H1 (cell line): ENCODE data around the gene PDIA5.

Experiments used
- EZH2 ChIP-seq: fragments of 200-600 bp; sonication (generic); IDR thresholded peaks from 2 replicates; pipeline ENCODE4 v1.7.1; 2012; ENCODE audit warnings: low read depth, mild to moderate bottlenecking, moderate library complexity, low read length, inconsistent platforms; ENCODE audit not compliant: severe bottlenecking
- POLR2AphosphoS5 ChIP-seq: IDR thresholded peaks from 2 replicates; pipeline ENCODE4 v1.6.1; 2011; ENCODE audit warnings: low read depth, low read length
- ZNF274 ChIP-seq: IDR thresholded peaks from 2 replicates; pipeline ENCODE4 v1.7.0; 2012; ENCODE audit warnings: low read length, borderline replicate concordance; ENCODE audit errors: extremely low read depth
- TF ChIP-seq, protein P1 (sequence below): fragments of 300-600 bp; sonication (generic); IDR thresholded peaks from 2 replicates; pipeline ENCODE4 v1.7.1; 2012; ENCODE audit warnings: low read length, moderate library complexity, mild to moderate bottlenecking, inconsistent platforms; ENCODE audit not compliant: insufficient replicate concordance

DNA sequence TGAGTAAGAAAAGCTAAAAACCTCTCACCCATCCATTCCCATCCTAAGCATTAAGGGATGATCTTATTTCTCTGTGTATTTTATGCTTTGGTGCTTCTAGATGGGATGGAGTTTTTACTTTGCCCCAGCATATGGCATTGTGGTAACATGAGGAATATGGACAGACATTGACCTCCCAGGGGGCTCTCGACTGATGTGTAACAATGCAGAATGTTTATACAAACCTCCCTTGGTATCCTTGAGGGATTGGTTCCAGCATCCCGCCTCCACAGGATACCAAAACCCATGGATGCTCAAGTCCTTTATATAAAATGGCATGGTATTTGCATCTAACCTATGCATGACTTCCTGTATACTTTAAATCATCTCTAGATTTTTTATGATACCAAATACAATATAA, 21.6 kb downstream of the PDIA5 start:
- TF ChIP-seq, protein P1, sequence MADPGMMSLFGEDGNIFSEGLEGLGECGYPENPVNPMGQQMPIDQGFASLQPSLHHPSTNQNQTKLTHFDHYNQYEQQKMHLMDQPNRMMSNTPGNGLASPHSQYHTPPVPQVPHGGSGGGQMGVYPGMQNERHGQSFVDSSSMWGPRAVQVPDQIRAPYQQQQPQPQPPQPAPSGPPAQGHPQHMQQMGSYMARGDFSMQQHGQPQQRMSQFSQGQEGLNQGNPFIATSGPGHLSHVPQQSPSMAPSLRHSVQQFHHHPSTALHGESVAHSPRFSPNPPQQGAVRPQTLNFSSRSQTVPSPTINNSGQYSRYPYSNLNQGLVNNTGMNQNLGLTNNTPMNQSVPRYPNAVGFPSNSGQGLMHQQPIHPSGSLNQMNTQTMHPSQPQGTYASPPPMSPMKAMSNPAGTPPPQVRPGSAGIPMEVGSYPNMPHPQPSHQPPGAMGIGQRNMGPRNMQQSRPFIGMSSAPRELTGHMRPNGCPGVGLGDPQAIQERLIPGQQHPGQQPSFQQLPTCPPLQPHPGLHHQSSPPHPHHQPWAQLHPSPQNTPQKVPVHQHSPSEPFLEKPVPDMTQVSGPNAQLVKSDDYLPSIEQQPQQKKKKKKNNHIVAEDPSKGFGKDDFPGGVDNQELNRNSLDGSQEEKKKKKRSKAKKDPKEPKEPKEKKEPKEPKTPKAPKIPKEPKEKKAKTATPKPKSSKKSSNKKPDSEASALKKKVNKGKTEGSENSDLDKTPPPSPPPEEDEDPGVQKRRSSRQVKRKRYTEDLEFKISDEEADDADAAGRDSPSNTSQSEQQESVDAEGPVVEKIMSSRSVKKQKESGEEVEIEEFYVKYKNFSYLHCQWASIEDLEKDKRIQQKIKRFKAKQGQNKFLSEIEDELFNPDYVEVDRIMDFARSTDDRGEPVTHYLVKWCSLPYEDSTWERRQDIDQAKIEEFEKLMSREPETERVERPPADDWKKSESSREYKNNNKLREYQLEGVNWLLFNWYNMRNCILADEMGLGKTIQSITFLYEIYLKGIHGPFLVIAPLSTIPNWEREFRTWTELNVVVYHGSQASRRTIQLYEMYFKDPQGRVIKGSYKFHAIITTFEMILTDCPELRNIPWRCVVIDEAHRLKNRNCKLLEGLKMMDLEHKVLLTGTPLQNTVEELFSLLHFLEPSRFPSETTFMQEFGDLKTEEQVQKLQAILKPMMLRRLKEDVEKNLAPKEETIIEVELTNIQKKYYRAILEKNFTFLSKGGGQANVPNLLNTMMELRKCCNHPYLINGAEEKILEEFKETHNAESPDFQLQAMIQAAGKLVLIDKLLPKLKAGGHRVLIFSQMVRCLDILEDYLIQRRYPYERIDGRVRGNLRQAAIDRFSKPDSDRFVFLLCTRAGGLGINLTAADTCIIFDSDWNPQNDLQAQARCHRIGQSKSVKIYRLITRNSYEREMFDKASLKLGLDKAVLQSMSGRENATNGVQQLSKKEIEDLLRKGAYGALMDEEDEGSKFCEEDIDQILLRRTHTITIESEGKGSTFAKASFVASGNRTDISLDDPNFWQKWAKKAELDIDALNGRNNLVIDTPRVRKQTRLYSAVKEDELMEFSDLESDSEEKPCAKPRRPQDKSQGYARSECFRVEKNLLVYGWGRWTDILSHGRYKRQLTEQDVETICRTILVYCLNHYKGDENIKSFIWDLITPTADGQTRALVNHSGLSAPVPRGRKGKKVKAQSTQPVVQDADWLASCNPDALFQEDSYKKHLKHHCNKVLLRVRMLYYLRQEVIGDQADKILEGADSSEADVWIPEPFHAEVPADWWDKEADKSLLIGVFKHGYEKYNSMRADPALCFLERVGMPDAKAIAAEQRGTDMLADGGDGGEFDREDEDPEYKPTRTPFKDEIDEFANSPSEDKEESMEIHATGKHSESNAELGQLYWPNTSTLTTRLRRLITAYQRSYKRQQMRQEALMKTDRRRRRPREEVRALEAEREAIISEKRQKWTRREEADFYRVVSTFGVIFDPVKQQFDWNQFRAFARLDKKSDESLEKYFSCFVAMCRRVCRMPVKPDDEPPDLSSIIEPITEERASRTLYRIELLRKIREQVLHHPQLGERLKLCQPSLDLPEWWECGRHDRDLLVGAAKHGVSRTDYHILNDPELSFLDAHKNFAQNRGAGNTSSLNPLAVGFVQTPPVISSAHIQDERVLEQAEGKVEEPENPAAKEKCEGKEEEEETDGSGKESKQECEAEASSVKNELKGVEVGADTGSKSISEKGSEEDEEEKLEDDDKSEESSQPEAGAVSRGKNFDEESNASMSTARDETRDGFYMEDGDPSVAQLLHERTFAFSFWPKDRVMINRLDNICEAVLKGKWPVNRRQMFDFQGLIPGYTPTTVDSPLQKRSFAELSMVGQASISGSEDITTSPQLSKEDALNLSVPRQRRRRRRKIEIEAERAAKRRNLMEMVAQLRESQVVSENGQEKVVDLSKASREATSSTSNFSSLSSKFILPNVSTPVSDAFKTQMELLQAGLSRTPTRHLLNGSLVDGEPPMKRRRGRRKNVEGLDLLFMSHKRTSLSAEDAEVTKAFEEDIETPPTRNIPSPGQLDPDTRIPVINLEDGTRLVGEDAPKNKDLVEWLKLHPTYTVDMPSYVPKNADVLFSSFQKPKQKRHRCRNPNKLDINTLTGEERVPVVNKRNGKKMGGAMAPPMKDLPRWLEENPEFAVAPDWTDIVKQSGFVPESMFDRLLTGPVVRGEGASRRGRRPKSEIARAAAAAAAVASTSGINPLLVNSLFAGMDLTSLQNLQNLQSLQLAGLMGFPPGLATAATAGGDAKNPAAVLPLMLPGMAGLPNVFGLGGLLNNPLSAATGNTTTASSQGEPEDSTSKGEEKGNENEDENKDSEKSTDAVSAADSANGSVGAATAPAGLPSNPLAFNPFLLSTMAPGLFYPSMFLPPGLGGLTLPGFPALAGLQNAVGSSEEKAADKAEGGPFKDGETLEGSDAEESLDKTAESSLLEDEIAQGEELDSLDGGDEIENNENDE: no peak
- TF ChIP-seq EZH2 (no peak), POLR2AphosphoS5 (no peak), ZNF274 (no peak)
